GM20000 (cell line): ENCODE results near the gene TTR.

Experiments
- DNase-seq: peaks from one replicate; pipeline ENCODE4 v3.0.0; 2012; ENCODE audit warnings: low spot score
- TF ChIP-seq, protein P1 (sequence below): IDR thresholded peaks from 2 replicates; pipeline ENCODE4 v1.5.1; 2012; ENCODE audit warnings: mild to moderate bottlenecking, control low read depth; ENCODE audit errors: extremely low read depth, missing control alignments

Gene TTR

DNA sequence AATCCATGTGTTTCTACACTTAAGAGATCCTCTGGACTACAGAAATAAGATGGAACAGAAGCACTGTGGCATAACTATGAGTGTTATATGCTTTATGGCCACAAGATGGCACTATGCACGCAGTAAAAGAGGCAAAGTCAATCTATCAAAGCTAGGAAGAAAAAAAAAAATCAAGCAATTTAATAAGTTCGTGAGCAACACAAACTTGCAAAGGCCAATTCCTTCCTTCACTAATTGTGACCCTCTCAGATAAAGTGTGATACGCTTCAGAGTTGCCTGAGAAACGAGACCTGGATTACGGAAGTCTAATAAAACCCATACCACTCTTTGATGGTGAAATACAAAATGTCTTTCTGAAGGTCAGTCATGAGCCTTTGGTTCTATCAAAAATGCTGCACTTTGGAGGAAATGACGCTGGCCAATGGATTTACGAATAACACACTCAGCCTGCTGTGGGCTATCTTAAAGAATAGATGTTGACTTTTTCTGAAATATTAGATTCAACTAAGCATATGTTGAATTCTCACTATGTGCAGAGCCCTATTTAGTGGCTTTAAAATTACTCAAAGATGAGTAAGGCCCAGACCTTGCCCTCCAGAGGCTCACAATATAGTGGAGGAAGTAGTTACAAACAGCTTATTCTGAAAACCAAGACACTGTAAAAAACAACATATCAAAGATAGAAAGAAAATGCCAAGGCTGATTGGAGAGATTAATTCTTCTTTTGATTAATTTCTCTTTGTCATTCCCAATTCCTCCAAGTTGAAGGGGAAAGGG lies 35.5 kb upstream of the TTR start:
- TF ChIP-seq, protein P1, sequence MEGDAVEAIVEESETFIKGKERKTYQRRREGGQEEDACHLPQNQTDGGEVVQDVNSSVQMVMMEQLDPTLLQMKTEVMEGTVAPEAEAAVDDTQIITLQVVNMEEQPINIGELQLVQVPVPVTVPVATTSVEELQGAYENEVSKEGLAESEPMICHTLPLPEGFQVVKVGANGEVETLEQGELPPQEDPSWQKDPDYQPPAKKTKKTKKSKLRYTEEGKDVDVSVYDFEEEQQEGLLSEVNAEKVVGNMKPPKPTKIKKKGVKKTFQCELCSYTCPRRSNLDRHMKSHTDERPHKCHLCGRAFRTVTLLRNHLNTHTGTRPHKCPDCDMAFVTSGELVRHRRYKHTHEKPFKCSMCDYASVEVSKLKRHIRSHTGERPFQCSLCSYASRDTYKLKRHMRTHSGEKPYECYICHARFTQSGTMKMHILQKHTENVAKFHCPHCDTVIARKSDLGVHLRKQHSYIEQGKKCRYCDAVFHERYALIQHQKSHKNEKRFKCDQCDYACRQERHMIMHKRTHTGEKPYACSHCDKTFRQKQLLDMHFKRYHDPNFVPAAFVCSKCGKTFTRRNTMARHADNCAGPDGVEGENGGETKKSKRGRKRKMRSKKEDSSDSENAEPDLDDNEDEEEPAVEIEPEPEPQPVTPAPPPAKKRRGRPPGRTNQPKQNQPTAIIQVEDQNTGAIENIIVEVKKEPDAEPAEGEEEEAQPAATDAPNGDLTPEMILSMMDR = peak; percentile 34
- peak; percentile 52 for DNase-seq

GRCh38 chr18:31557446-31557845 lies 34.2 kb upstream of the TTR start:
- TF ChIP-seq, protein P1 = no peak
- no peak for DNase-seq

- TF ChIP-seq, protein P1 = no peak
- DNase-seq = no peak
Observed at GRCh38 chr18:31558567-31558966, 33.1 kb upstream of the TTR start.

GRCh38 chr18:31562726-31563125 lies 29.0 kb upstream of the TTR start:
- DNase-seq = no peak
- TF ChIP-seq, protein P1 = no peak

DNA sequence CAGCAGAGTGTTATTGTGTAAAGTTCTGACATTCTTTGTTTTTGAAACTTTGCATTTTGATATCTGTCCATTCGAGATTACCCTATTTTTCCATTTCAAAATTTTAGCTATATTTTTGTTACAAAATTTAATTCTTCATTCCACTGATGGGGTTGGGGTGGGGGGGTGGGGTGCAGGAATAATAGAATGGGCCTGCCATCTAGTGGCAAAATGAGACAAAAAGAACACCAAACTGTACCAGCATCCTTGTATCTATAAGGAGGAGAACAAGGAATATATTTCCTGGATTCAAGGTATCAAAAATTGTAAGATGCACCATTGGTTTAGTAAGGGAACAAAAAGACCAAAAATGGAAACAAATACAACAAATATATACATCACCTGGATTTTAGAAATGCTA lies 27.9 kb upstream of the TTR start:
- no peak for DNase-seq
- TF ChIP-seq, protein P1 = no peak

- no peak for DNase-seq
- TF ChIP-seq, protein P1 = no peak
Observed at GRCh38 chr18:31565345-31565744, 26.3 kb upstream of the TTR start.

DNA sequence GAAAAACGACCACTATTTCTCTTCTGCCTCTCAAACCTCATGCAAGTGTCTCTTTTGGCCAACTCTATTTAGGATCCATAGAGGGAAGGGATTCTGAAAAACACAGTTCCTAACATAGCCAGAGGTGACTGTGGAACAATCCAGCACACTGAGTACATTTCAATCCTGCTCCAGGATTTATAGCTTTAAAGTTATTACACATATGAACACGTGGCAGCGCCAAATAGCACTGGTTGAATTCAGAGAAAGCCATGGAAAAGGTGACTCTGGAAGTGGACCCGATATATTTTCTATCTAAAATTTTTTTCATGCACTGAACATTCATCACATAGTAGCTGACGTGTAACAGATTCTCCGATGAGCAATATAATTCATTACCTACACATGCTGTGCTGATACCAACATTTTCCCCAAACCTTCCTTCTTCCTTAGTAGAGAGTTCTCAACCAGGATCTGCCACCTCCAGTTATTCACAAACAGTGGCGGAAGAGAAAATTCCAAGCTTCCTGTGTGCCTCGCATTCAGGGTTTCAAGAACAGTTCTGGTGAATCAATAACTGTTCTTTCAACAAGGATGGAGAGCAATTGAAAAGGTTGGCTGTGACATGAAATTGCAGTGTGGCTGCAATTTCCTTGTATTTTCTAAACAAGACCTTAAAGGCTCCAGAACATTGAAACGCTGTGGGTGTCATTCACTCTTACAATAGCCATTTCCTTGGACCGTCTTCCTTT lies 25.7 kb upstream of the TTR start:
- TF ChIP-seq, protein P1 = no peak
- DNase-seq = no peak
